ENCODE data around the gene GCSH.

- no peak for TF ChIP-seq EZH2 (IDR thresholded peaks at IDR 0.05; ENCODE audit: low read depth)
- TF ChIP-seq, protein P1, sequence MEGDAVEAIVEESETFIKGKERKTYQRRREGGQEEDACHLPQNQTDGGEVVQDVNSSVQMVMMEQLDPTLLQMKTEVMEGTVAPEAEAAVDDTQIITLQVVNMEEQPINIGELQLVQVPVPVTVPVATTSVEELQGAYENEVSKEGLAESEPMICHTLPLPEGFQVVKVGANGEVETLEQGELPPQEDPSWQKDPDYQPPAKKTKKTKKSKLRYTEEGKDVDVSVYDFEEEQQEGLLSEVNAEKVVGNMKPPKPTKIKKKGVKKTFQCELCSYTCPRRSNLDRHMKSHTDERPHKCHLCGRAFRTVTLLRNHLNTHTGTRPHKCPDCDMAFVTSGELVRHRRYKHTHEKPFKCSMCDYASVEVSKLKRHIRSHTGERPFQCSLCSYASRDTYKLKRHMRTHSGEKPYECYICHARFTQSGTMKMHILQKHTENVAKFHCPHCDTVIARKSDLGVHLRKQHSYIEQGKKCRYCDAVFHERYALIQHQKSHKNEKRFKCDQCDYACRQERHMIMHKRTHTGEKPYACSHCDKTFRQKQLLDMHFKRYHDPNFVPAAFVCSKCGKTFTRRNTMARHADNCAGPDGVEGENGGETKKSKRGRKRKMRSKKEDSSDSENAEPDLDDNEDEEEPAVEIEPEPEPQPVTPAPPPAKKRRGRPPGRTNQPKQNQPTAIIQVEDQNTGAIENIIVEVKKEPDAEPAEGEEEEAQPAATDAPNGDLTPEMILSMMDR (conservative IDR thresholded peaks at IDR 0.05), result no peak
Measured at GRCh38 chr16:81138831-81139557, 42.8 kb upstream of the GCSH start.
